Spleen (tissue), 11 donors: Measurements from ENCODE around the gene PEX5L. TPM values are rescaled to one million over a fixed set of nuclear protein-coding genes. Genes with fewer than 3 reads are reported as not detected.

Source experiments
- DNase-seq: peaks from one replicate; pipeline ENCODE4 v3.0.0-alpha.2; 2020
- H3K27ac ChIP-seq, 8 donors: fragments of 200-600 bp; sonication (generic) in 7 of 8; 1 replicate in 4 of 8; 2 replicates in 4 of 8; pipeline versions ENCODE4 v1.5.0 to v1.8.0; 2016 to 2021; ENCODE audit warnings: inconsistent platforms in 4 of 8, mild to moderate bottlenecking in 4 of 8, moderate library complexity in 1 of 8
- H3K27me3 ChIP-seq, 7 donors: fragments of 200-600 bp; sonication (generic) in 6 of 7; replicated peaks in 1 of 7; 1 replicate in 4 of 7; 2 replicates in 3 of 7; pipeline versions ENCODE4 v1.5.0 to v1.8.0; 2016 to 2021; ENCODE audit warnings: inconsistent platforms in 3 of 7, mild to moderate bottlenecking in 1 of 7
- H3K36me3 ChIP-seq, 6 donors: fragments of 200-600 bp; sonication (generic) in 5 of 6; 1 replicate in 4 of 6; 2 replicates in 2 of 6; pipeline versions ENCODE4 v1.5.0 to v1.8.0; 2016 to 2021; ENCODE audit warnings: inconsistent platforms in 2 of 6
- H3K4me1 ChIP-seq, 6 donors: fragments of 200-600 bp; sonication (generic) in 5 of 6; 1 replicate in 3 of 6; 2 replicates in 3 of 6; pipeline versions ENCODE4 v1.5.0 to v1.8.0; 2016 to 2021; ENCODE audit warnings: inconsistent platforms in 3 of 6
- H3K4me3 ChIP-seq, 8 donors: fragments of 200-600 bp; sonication (generic) in 7 of 8; 1 replicate in 4 of 8; 2 replicates in 4 of 8; pipeline versions ENCODE4 v1.5.0 to v1.8.0; 2016 to 2021; ENCODE audit warnings: inconsistent platforms in 4 of 8, mild to moderate bottlenecking in 4 of 8, moderate library complexity in 2 of 8
- H3K9me3 ChIP-seq, 8 donors: fragments of 200-600 bp; sonication (generic) in 7 of 8; 1 replicate in 4 of 8; 2 replicates in 4 of 8; pipeline versions ENCODE4 v1.5.0 to v1.8.0; 2016 to 2021; ENCODE audit warnings: inconsistent platforms in 4 of 8
- CTCF ChIP-seq, 11 experiments: fragments of 200-600 bp in 7 of 11; fragments of 450-650 bp in 4 of 11; sonication (generic) in 4 of 11; IDR thresholded peaks in 8 of 11; conservative IDR thresholded peaks in 3 of 11; 1 replicate in 7 of 11; 2 replicates in 4 of 11; pipeline versions ENCODE4 v1.4.0 to v1.8.0; 2016 to 2021; ENCODE audit warnings: antibody characterized with exemption in 11 of 11, inconsistent platforms in 4 of 11, mild to moderate bottlenecking in 1 of 11
- POLR2A ChIP-seq, 3 donors: fragments of 450-650 bp; IDR thresholded peaks; one replicate each; pipeline ENCODE4 v1.5.1; 2017; ENCODE audit warnings: antibody characterized with exemption in 3 of 3, mild to moderate bottlenecking in 1 of 3
- POLR2AphosphoS5 ChIP-seq, 3 donors: sonication (generic); formaldehyde crosslinking; IDR thresholded peaks; one replicate each; pipeline ENCODE4 v1.5.1; 2017; ENCODE audit warnings: antibody characterized with exemption in 3 of 3
- WGBS, 5 donors: extraction: QIAGEN DNeasy Blood & Tissue Kit in 3 of 5; methylation state at CpG; one replicate each; pipeline versions ENCODE4 v1.1.5 to v1.1.7; 2013 to 2018; 5-methylcytosine and 5-hydroxymethylcytosine counted together
- intact Hi-C: fragments of 100-400 bp; cut with DNase I; formaldehyde crosslinking; loops from one replicate; pipeline ENCODE4 v1.15.0; 2023; ENCODE audit warnings: low total_unique reads
- polyA plus RNA-seq, 3 donors: library from polyadenylated mRNA; stranded (reverse); fragments of 200-250 nt; gene quantifications; one replicate each; pipeline ENCODE4 v1.2.1, GENCODE V29; 2013
- total RNA-seq, 7 donors: library from RNA; depleted of rRNA in 3 of 7; stranded (reverse); fragments of >200 nt in 3 of 7; fragmentation: NEBNext Ultra II Directional in 4 of 7; extraction: Animal tissue kit (Norgen Biotek cat#: 25700) in 4 of 7; gene quantifications; one replicate each; pipeline versions ENCODE4 v1.1.0 to v1.2.1, GENCODE V29; 2016 to 2021
- donor health status: healthy with polysubstance abuse.
- donor health status: DM: no; HTN: no; CAD: no; lungs with moderate emphysema.
- donor health status: DM: no; HTN: no; CAD: no.
- donor health status: Bipolar disorder and iron deficiency.
- donor health status: healthy.
- donor health status: DM: no; HTN: no; CAD: no.
- donor health status: DM: yes; HTN: yes; CAD: no.

PEX5L gene
- total and polyA plus RNA-seq, 10 donors = under 0.01 to 0.55 (median 0.02) TPM; not detected in 7

- no peak for TF ChIP-seq CTCF (IDR thresholded peaks at IDR 0.05 in 8 of 11, conservative IDR thresholded peaks at IDR 0.05 in 3 of 11)
- no peak for TF ChIP-seq POLR2AphosphoS5 (IDR thresholded peaks at IDR 0.05)
- TF ChIP-seq POLR2A (IDR thresholded peaks at IDR 0.05) = no peak
- no peaks in the 10 kb centered on the region for H3K36me3 ChIP-seq
- intact Hi-C loops = no loop called here
- peaks cover 0 to 19% (median 0%) of the 10 kb centered on the region in 7 donors for H3K27me3 ChIP-seq
- H3K4me3 ChIP-seq = no peak overlapping the region
- 85 to 93% (median 89%) methylated on average over 2 of the region's 2 CpGs for WGBS, 5 donors
- no peak overlapping the region for H3K27ac ChIP-seq
- DNase-seq = no peak
- H3K9me3 ChIP-seq = no peaks in the 10 kb centered on the region
- no peaks in the 10 kb centered on the region for H3K4me1 ChIP-seq
Observed at GRCh38 chr3:179970746-179971145, 66.0 kb downstream of the PEX5L start.

GRCh38 chr3:179969525-179969924 is 67.2 kb downstream of the PEX5L start:
- peaks cover 0 to 25% (median 0%) of the 10 kb centered on the region in 7 donors for H3K27me3 ChIP-seq
- DNase-seq = no peak
- TF ChIP-seq POLR2AphosphoS5 (IDR thresholded peaks at IDR 0.05) (no peak), CTCF (IDR thresholded peaks at IDR 0.05 in 8 of 11, conservative IDR thresholded peaks at IDR 0.05 in 3 of 11) (no peak), POLR2A (IDR thresholded peaks at IDR 0.05) (no peak)

GRCh38 chr3:179967622-179968021 is 69.1 kb downstream of the PEX5L start:
- WGBS, 5 donors = 51 to 77% (median 57%) methylated on average over 4 of the region's 4 CpGs
- H3K4me1 ChIP-seq = no peaks in the 10 kb centered on the region
- no peaks in the 10 kb centered on the region for H3K36me3 ChIP-seq
- TF ChIP-seq POLR2A (IDR thresholded peaks at IDR 0.05) = no peak
- TF ChIP-seq CTCF (IDR thresholded peaks at IDR 0.05 in 8 of 11, conservative IDR thresholded peaks at IDR 0.05 in 3 of 11) = no peak
- TF ChIP-seq POLR2AphosphoS5 (IDR thresholded peaks at IDR 0.05) = no peak
- H3K27ac ChIP-seq = no peak overlapping the region
- no peaks in the 10 kb centered on the region for H3K9me3 ChIP-seq
- H3K27me3 ChIP-seq = peaks cover 0 to 24% (median 0%) of the 10 kb centered on the region in 7 donors
- intact Hi-C loops = no loop called here
- DNase-seq = no peak
- no peak overlapping the region for H3K4me3 ChIP-seq

More at GRCh38 chr3:179969525-179969924, 67.2 kb downstream of the PEX5L start:
- no peaks in the 10 kb centered on the region for H3K36me3 ChIP-seq
- H3K4me3 ChIP-seq = no peak overlapping the region
- H3K4me1 ChIP-seq = no peaks in the 10 kb centered on the region
- H3K27ac ChIP-seq = no peak overlapping the region
- 44 to 79% (median 50%) methylated on average over 2 of the region's 2 CpGs for WGBS, 5 donors
- H3K9me3 ChIP-seq = no peaks in the 10 kb centered on the region
- intact Hi-C loops = no loop called here

- Histone ChIP-seq H3K36me3 (no peaks in the 10 kb centered on the region), H3K27ac (no peak overlapping the region), H3K27me3 (peaks cover 0 to 41% (median 0%) of the 10 kb centered on the region in 7 donors), H3K4me1 (no peaks in the 10 kb centered on the region), H3K9me3 (no peaks in the 10 kb centered on the region), H3K4me3 (no peak overlapping the region)
- no peak for DNase-seq
- intact Hi-C loops = no loop called here
- TF ChIP-seq POLR2A (IDR thresholded peaks at IDR 0.05) (no peak), POLR2AphosphoS5 (IDR thresholded peaks at IDR 0.05) (no peak), CTCF (IDR thresholded peaks at IDR 0.05 in 8 of 11, conservative IDR thresholded peaks at IDR 0.05 in 3 of 11) (no peak)
- 19 to 79% (median 23%) methylated on average over 3 of the region's 3 CpGs for WGBS, 5 donors
Observed at GRCh38 chr3:179964890-179965289, 71.8 kb downstream of the PEX5L start.
